Measurements from ENCODE around the gene PTCH2. TPM values are rescaled to one million over a fixed set of nuclear protein-coding genes. Genes with fewer than 3 reads are reported as not detected.

Gene PTCH2
- total RNA-seq, 2 donors from 2014 or later = 0.26 to 0.99 TPM

- intact Hi-C loops (cut with DNase I) = no loop called here
- TF ChIP-seq POLR2A (IDR thresholded peaks at IDR 0.05) = no peak
- TF ChIP-seq, protein P1, sequence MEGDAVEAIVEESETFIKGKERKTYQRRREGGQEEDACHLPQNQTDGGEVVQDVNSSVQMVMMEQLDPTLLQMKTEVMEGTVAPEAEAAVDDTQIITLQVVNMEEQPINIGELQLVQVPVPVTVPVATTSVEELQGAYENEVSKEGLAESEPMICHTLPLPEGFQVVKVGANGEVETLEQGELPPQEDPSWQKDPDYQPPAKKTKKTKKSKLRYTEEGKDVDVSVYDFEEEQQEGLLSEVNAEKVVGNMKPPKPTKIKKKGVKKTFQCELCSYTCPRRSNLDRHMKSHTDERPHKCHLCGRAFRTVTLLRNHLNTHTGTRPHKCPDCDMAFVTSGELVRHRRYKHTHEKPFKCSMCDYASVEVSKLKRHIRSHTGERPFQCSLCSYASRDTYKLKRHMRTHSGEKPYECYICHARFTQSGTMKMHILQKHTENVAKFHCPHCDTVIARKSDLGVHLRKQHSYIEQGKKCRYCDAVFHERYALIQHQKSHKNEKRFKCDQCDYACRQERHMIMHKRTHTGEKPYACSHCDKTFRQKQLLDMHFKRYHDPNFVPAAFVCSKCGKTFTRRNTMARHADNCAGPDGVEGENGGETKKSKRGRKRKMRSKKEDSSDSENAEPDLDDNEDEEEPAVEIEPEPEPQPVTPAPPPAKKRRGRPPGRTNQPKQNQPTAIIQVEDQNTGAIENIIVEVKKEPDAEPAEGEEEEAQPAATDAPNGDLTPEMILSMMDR (IDR thresholded peaks at IDR 0.05) = no peak
- 22% methylated on average over 24 to 25 of the region's 25 CpGs for WGBS, 2 donors
- Histone ChIP-seq H3K27me3 (no peaks in the 10 kb centered on the region), H3K9me3 (no peaks in the 10 kb centered on the region), H3K27ac (peak overlapping the region; percentile 95 to 98 (median 96)), H3K36me3 (replicated peaks in 1 of 2; ENCODE audit: insufficient read depth in 1 of 2, low read depth in 2 of 2) (no peaks in the 10 kb centered on the region), H3K4me1 (peaks cover 20% of the 10 kb centered on the region), H3K4me3 (peak overlapping the region; percentile 19 to 28)
- DNase-seq = no peak
- ATAC-seq = peak; percentile 15
Measured at GRCh38 chr1:44820328-44821239, 22.5 kb downstream of the PTCH2 start.

DNA sequence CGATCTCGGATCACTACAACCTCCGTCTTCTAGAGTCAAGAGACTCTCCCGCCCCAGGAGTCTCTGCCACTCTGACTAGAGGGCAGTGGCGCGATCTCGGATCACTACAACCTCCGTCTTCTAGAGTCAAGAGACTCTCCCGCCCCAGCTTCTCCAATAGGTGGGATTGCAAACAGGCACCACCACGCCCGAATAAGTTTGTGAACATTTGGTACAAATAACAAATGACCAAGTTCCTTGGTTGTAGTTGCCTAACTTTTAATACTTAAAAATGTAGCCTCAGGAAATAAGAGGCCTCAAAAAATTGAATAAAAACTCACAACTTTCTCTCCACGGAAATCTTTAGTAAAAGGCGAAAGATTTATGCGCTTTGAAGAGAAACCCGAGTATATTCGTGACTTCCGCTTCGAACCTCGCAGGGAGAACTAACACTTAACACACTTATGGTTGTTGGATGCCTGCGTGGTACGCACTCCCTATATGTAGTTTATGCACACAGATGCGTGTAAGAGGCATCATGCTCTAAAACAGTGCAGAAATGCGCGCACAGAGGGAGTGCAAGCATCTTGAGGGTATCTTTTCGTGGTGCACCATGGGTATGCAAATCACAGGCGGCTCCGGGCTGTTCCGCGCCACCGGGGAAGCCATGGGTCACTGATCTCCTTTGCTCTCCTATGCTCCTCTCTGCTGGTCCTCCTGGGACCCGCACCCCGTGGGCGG, 23.3 kb downstream of the PTCH2 start:
- peak overlapping the region; percentile 95 to 98 (median 96) for H3K27ac ChIP-seq
- H3K9me3 ChIP-seq = no peaks in the 10 kb centered on the region
- peak; percentile 83 to 86 (median 84) for DNase-seq
- peak overlapping the region; percentile 19 to 28 for H3K4me3 ChIP-seq
- no peaks in the 10 kb centered on the region for H3K27me3 ChIP-seq
- TF ChIP-seq, protein P1 (IDR thresholded peaks at IDR 0.05) = peak in 3 of 7 experiments; percentile 22 to 36 (median 32)
- TF ChIP-seq POLR2A (IDR thresholded peaks at IDR 0.05) = peak; percentile 95 to 100 (median 100)
- intact Hi-C loops (cut with DNase I) = no loop called here
- 0 to 2% methylated on average over 24 to 33 of the region's 33 CpGs for WGBS, 2 donors
- peak; percentile 89 for ATAC-seq
- no peaks in the 10 kb centered on the region for H3K36me3 ChIP-seq (replicated peaks in 1 of 2; ENCODE audit: insufficient read depth in 1 of 2, low read depth in 2 of 2)
- H3K4me1 ChIP-seq = peaks cover 26% of the 10 kb centered on the region

- ATAC-seq (peak; percentile 3), DNase-seq (no peak)
- Histone ChIP-seq H3K36me3 (replicated peaks in 1 of 2; ENCODE audit: insufficient read depth in 1 of 2, low read depth in 2 of 2) (no peaks in the 10 kb centered on the region), H3K4me1 (peaks cover 32% of the 10 kb centered on the region), H3K9me3 (no peaks in the 10 kb centered on the region), H3K4me3 (peak overlapping the region in 1 of 2 donors; percentile 19), H3K27ac (peak overlapping the region; percentile 95 to 98 (median 96)), H3K27me3 (no peaks in the 10 kb centered on the region)
- TF ChIP-seq POLR2A (IDR thresholded peaks at IDR 0.05) = no peak
- TF ChIP-seq, protein P1 (IDR thresholded peaks at IDR 0.05) = no peak
- intact Hi-C loops (cut with DNase I) = no loop called here
- 0 to 1% methylated on average over 12 to 13 of the region's 13 CpGs for WGBS, 2 donors
Measured at GRCh38 chr1:44819196-44819607, 23.9 kb downstream of the PTCH2 start.

DNA sequence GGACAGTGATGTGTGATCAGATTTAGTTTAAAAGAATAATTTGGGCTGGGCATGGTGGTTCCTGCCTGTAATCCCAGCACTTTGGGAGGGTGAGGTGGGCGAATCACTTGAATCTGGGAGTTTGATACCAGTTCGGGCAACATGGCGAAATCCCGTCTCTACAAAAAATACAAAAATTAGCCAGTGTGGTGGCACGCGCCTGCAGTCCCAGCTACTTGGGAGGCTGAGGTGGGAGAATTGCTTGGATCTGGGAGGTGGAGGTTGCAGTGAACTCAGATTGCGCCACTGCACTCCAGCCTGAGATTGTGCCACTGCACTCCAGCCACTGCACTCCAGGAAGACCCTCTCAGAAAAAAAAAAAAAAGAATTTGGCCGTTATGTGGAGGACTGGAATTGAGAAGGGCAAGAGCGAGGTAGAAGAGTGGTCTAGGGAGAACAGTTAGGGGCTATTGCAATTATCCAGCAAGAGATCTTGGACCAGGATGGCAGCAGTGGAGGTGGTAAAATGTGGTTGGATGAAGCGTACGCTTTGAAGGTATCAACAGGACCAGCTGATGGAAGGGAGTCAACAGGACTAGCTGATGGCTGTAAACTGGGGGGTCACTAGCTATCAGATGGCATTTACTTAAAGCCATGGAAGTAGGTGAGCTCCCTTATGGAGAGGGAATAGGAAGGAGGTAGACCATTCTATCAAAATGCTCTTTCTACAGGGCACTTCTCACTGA, 25.1 kb downstream of the PTCH2 start:
- no peak for ATAC-seq
- H3K27ac ChIP-seq = no peak overlapping the region
- intact Hi-C loops (cut with DNase I) = no loop called here
- H3K36me3 ChIP-seq (replicated peaks in 1 of 2; ENCODE audit: insufficient read depth in 1 of 2, low read depth in 2 of 2) = no peaks in the 10 kb centered on the region
- no peak for DNase-seq
- no peaks in the 10 kb centered on the region for H3K27me3 ChIP-seq
- no peak overlapping the region for H3K4me3 ChIP-seq
- no peaks in the 10 kb centered on the region for H3K9me3 ChIP-seq
- H3K4me1 ChIP-seq = peaks cover 43% of the 10 kb centered on the region
- TF ChIP-seq, protein P1 (IDR thresholded peaks at IDR 0.05) = no peak
- TF ChIP-seq POLR2A (IDR thresholded peaks at IDR 0.05) = no peak
- WGBS, 2 donors = 91 to 92% methylated on average over 11 of the region's 11 CpGs
